HepG2 (cell line): ENCODE measurements around the gene PSMG3. TPM values are rescaled to one million over a fixed set of nuclear protein-coding genes. Genes with fewer than 3 reads are reported as not detected.
A peak's percentile ranks its signal among the peaks of the same experiment; 100 is the strongest.

Source experiments
- CBFB ChIP-seq: sonication (generic); formaldehyde crosslinking; IDR thresholded peaks from 2 replicates; pipeline ENCODE4 v1.4.0; 2020; ENCODE audit warnings: missing genetic modification reagents
- E2F1 ChIP-seq: sonication (generic); formaldehyde crosslinking; IDR thresholded peaks from 2 replicates; pipeline ENCODE4 v1.5.0; 2020; ENCODE audit warnings: missing genetic modification reagents
- EEA1 ChIP-seq: sonication (generic); formaldehyde crosslinking; IDR thresholded peaks from 2 replicates; pipeline ENCODE4 v1.5.1; 2020; ENCODE audit warnings: mild to moderate bottlenecking, missing genetic modification reagents, borderline replicate concordance
- ETS1 ChIP-seq: sonication (generic); formaldehyde crosslinking; IDR thresholded peaks from 2 replicates; pipeline ENCODE4 v1.4.0; 2020; ENCODE audit warnings: missing genetic modification reagents
- KDM4B ChIP-seq: sonication (generic); formaldehyde crosslinking; IDR thresholded peaks from 2 replicates; pipeline ENCODE4 v1.4.0; 2020; ENCODE audit warnings: missing genetic modification reagents
- KDM5A ChIP-seq: fragments of 200-600 bp; sonication (generic); IDR thresholded peaks from 2 replicates; pipeline ENCODE4 v1.7.0; 2018; ENCODE audit warnings: antibody characterized with exemption, mild to moderate bottlenecking, low read length, borderline replicate concordance
- KDM6A ChIP-seq: IDR thresholded peaks from 2 replicates; pipeline ENCODE4 v1.6.1; 2016; ENCODE audit warnings: low read depth
- MTF2 ChIP-seq: sonication (generic); formaldehyde crosslinking; IDR thresholded peaks from 2 replicates; pipeline ENCODE4 v1.5.0; 2020; ENCODE audit warnings: missing genetic modification reagents, borderline replicate concordance
- MXD3 ChIP-seq: IDR thresholded peaks from 2 replicates; pipeline ENCODE4 v1.6.1; 2016; ENCODE audit warnings: mild to moderate bottlenecking, missing biosample characterization, missing genetic modification reagents
- NR2C2 ChIP-seq: sonication (generic); formaldehyde crosslinking; IDR thresholded peaks from 2 replicates; pipeline ENCODE4 v1.4.0; 2020; ENCODE audit warnings: missing genetic modification reagents, mild to moderate bottlenecking, moderate library complexity, borderline replicate concordance
- SMARCC2 ChIP-seq: fragments of 450-650 bp; IDR thresholded peaks from 2 replicates; pipeline ENCODE4 v1.6.1; 2017; ENCODE audit warnings: antibody characterized with exemption, mild to moderate bottlenecking
- SMC3 ChIP-seq: IDR thresholded peaks from 2 replicates; pipeline ENCODE4 v1.6.1; 2011; ENCODE audit warnings: low read length, improper control_type of control experiment
- SP1 ChIP-seq, 2 experiments: fragments of 450-650 bp in 1 of 2; sonication (generic) in 1 of 2; formaldehyde crosslinking in 1 of 2; IDR thresholded peaks; 2 replicates each; pipeline versions ENCODE4 v1.4.0 to v1.6.1; 2016 to 2020; ENCODE audit warnings: missing genetic modification reagents in 1 of 2
- SP5 ChIP-seq: IDR thresholded peaks from 2 replicates; pipeline ENCODE4 v1.6.1; 2016; ENCODE audit warnings: low read depth, borderline replicate concordance
- TBL1XR1 ChIP-seq: fragments of 150-350 bp; IDR thresholded peaks from 2 replicates; pipeline ENCODE4 v1.6.1; 2014; ENCODE audit warnings: borderline replicate concordance, low read length; ENCODE audit not compliant: partially characterized antibody
- TEAD2 ChIP-seq: sonication (generic); formaldehyde crosslinking; IDR thresholded peaks from 2 replicates; pipeline ENCODE4 v1.9.0; 2021; ENCODE audit warnings: missing genetic modification reagents
- ZBTB1 ChIP-seq: sonication (generic); formaldehyde crosslinking; IDR thresholded peaks from 2 replicates; pipeline ENCODE4 v1.4.0; 2020; ENCODE audit warnings: missing genetic modification reagents, borderline replicate concordance
- ZBTB10 ChIP-seq: sonication (generic); formaldehyde crosslinking; IDR thresholded peaks from 2 replicates; pipeline ENCODE4 v1.4.0; 2020; ENCODE audit warnings: missing genetic modification reagents, borderline replicate concordance
- ZFX ChIP-seq: sonication (generic); formaldehyde crosslinking; IDR thresholded peaks from 2 replicates; pipeline ENCODE4 v1.4.0; 2020; ENCODE audit warnings: mild to moderate bottlenecking, low read depth, missing genetic modification reagents, moderate library complexity
- ZNF18 ChIP-seq: sonication (generic); formaldehyde crosslinking; IDR thresholded peaks from 2 replicates; pipeline ENCODE4 v1.8.0; 2022; ENCODE audit warnings: mild to moderate bottlenecking, missing genetic modification reagents; ENCODE audit not compliant: insufficient replicate concordance
- ZNF292 ChIP-seq: sonication (generic); formaldehyde crosslinking; IDR thresholded peaks from 2 replicates; pipeline ENCODE4 v1.8.1; 2022; ENCODE audit warnings: mild to moderate bottlenecking, low read depth, missing genetic modification reagents, borderline replicate concordance
- polyA plus RNA-seq, 8 experiments: library from polyadenylated mRNA; depleted of rRNA in 3 of 8; stranded (reverse) in 7 of 8; unstranded in 1 of 8; fragments of >200 nt; fragmentation: Illumina TruSeq in 4 of 8; extraction: Trizol in 4 of 8; gene quantifications; 2 replicates each; pipeline versions ENCODE4 v1.2.1 to v1.2.3, GENCODE V29; 2011 to 2016; ENCODE audit warnings: low read depth in 4 of 8, missing spikeins in 1 of 8, mixed read lengths in 1 of 8; ENCODE audit not compliant: insufficient read depth in 1 of 8
- total RNA-seq, 5 experiments: library from RNA; depleted of rRNA; stranded (reverse); fragments of >200 nt; fragmentation: Illumina TruSeq; extraction: Trizol; gene quantifications; 2 replicates each; pipeline ENCODE4 v1.2.3, GENCODE V29; 2016; ENCODE audit warnings: low read depth in 1 of 5

The PSMG3 gene
- total and polyA plus RNA-seq, 2 of the 13 experiments (the other 11 are each of a cell fraction or from before 2014, with no cell fraction given), result 29.6 to 48.4 TPM

- TF ChIP-seq E2F1 (CRISPR knock-in tag) (0 out of 2 replicates have a peak, but pooled peaks have one; percentile 47), SP1 (IDR thresholded peaks at IDR 0.05) (no peak), SP1 (CRISPR knock-in tag; IDR thresholded peaks at IDR 0.05) (peak; percentile 40; the same call in 1 of the 2 replicates), ZFX (CRISPR knock-in tag) (peak; percentile 99), KDM4B (CRISPR knock-in tag) (0 out of 2 replicates have a peak, but pooled peaks have one; percentile 25), ZNF292 (peak; percentile 76; the same call in 1 of the 2 replicates), ETS1 (0 out of 2 replicates have a peak, but pooled peaks have one; percentile 54), ZBTB10 (peak; percentile 80; the same call in 1 of the 2 replicates), ZNF18 (CRISPR knock-in tag) (no peak), SMARCC2 (no peak), KDM6A (CRISPR knock-in tag) (peak; percentile 64), KDM5A (peak; percentile 19; the same call in 1 of the 2 replicates), CBFB (CRISPR knock-in tag) (peak; percentile 88; the same call in 1 of the 2 replicates), SMC3 (peak; percentile 52; the same call in 1 of the 2 replicates), TBL1XR1 (no peak), SP5 (peak; percentile 44; the same call in 1 of the 2 replicates), TEAD2 (0 out of 2 replicates have a peak, but pooled peaks have one; percentile 58), EEA1 (CRISPR knock-in tag) (0 out of 2 replicates have a peak, but pooled peaks have one; percentile 59), MXD3 (CRISPR knock-in tag) (peak; percentile 92), ZBTB1 (CRISPR knock-in tag) (no peak), MTF2 (no peak), NR2C2 (peak; percentile 62)
Measured at GRCh38 chr7:1555813-1556543, 13.9 kb downstream of the PSMG3 start, which contains the start of gene TMEM184A (continued).
